Measurements from ENCODE around the gene GCKR. TPM values are rescaled to one million over a fixed set of nuclear protein-coding genes. Genes with fewer than 3 reads are reported as not detected.

The GCKR gene
- total RNA-seq, 1 donor from 2014 or later: not detected

DNA sequence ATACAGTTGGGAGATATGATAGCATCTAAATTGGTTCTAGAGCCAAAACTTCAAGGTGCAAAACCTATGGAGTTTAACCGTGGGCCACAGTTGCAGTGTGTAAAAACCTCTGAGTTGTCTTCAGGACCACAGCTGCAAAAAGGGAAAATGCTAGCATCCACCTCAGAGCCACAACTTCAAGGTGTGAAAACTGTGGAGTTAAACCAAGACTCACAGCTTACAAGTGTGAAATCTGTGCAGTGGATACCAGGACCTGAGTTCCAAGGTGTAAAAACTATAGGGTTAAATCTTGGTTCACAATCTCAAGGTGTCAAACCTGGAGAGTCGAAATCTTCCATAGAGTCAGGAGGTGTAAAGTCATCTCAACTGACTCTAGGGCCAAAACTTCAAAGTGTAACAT is 75.8 kb downstream of the GCKR start:
- DNase-seq (ENCODE audit: low spot score): no peak

GRCh38 chr2:27572998-27573429 is 76.4 kb downstream of the GCKR start:
- DNase-seq (ENCODE audit: low spot score): no peak

Other genes with a start within 250 kb of the GCKR start
- gene SLC30A3, start 233.8 kb upstream of the GCKR start, total RNA-seq (ENCODE audit: insufficient read depth, low replicate concordance): 5.5 TPM
- not detected for gene DNAJC5G, start 221.4 kb upstream of the GCKR start, total RNA-seq (ENCODE audit: insufficient read depth, low replicate concordance)
- 5.1 TPM for gene TRIM54, start 214.4 kb upstream of the GCKR start, total RNA-seq (ENCODE audit: insufficient read depth, low replicate concordance)
- 1.4 TPM for gene UCN, start 188.4 kb upstream of the GCKR start, total RNA-seq (ENCODE audit: insufficient read depth, low replicate concordance)
- gene MPV17, start 173.7 kb upstream of the GCKR start, total RNA-seq (ENCODE audit: insufficient read depth, low replicate concordance): 27.9 TPM
- gene GTF3C2, start 140.1 kb upstream of the GCKR start, total RNA-seq (ENCODE audit: insufficient read depth, low replicate concordance): 31.8 TPM
- 10.1 TPM for gene EIF2B4, start 126.5 kb upstream of the GCKR start, total RNA-seq (ENCODE audit: insufficient read depth, low replicate concordance)
- gene SNX17, start 126.2 kb upstream of the GCKR start, total RNA-seq (ENCODE audit: insufficient read depth, low replicate concordance): 98.0 TPM
- 8.4 TPM for gene ZNF513, start 116.1 kb upstream of the GCKR start, total RNA-seq (ENCODE audit: insufficient read depth, low replicate concordance)
- gene PPM1G, start 87.2 kb upstream of the GCKR start, total RNA-seq (ENCODE audit: insufficient read depth, low replicate concordance): 28.2 TPM
- 89.3 TPM for gene NRBP1, start 68.2 kb upstream of the GCKR start, total RNA-seq (ENCODE audit: insufficient read depth, low replicate concordance)
- gene KRTCAP3, start 54.5 kb upstream of the GCKR start, total RNA-seq (ENCODE audit: insufficient read depth, low replicate concordance): not detected
- gene IFT172, start 7.1 kb upstream of the GCKR start, total RNA-seq (ENCODE audit: insufficient read depth, low replicate concordance): 21.4 TPM
- 3.1 TPM for gene FNDC4, start 1.6 kb upstream of the GCKR start, total RNA-seq (ENCODE audit: insufficient read depth, low replicate concordance)
- gene ZNF512, start 86.2 kb downstream of the GCKR start, total RNA-seq (ENCODE audit: insufficient read depth, low replicate concordance): 27.7 TPM
- 10.6 TPM for gene CCDC121, start 132.2 kb downstream of the GCKR start, total RNA-seq (ENCODE audit: insufficient read depth, low replicate concordance)
- gene GPN1, start 132.2 kb downstream of the GCKR start, total RNA-seq (ENCODE audit: insufficient read depth, low replicate concordance): 27.2 TPM
- 30.6 TPM for gene SUPT7L, start 166.8 kb downstream of the GCKR start, total RNA-seq (ENCODE audit: insufficient read depth, low replicate concordance)
- 24.6 TPM for gene SLC4A1AP, start 167.1 kb downstream of the GCKR start, total RNA-seq (ENCODE audit: insufficient read depth, low replicate concordance)

Measured in umbilical cord (tissue), 2 donors.